ENCODE results near the gene RAET1L. TPM values are rescaled to one million over a fixed set of nuclear protein-coding genes. Genes with fewer than 3 reads are reported as not detected.
"Not testable (repeated sequence)": the region's sequence is repeated elsewhere in the genome, so short reads cannot be mapped to it uniquely, and the experiment has no call there.

Gene RAET1L
- polyA plus RNA-seq, 12 donors: 0.16 to 0.99 (median 0.71) TPM; not detected in 8

DNA sequence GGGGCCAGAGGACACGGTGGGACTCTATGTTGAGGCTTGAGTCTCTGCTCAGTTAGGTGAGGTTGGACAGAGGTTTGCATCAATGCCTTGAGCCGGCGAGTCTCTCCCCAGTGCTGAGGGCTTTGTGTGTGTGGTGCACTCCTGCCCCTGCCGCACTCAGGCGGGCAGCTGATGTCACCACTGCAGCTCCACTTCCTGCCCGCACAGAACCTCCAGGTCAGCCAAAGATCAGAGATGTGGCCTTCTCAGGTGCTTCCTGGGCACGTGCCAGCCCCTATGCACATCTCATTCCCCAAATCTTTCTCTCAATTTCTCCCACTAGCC, 33.9 kb downstream of the RAET1L start:
- DNase-seq: not testable (repeated sequence)

GRCh38 chr6:149990661-149991471, 34.5 kb downstream of the RAET1L start:
- no peak for DNase-seq

DNA sequence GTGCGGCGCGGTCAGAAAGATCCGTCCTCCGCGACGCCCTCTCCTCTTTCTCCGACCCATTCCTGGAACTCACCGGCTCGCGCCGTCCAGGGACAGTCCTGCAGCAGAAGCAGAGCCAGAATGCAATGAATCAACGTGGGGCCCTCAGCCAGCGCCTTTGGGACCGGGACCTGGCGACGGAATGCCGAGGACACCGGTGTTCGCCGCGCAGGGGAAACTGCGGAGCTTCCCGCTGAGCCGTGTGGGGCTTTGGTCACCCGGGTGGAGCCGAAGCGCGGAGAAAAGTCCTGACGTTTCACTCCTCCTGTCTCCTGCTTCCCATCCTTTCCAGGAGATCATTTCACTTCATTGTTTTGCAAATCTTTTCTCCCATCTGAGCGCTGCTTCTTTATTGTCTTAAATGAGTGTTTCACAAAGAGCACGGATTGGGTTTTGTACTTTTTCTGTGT, 35.1 kb downstream of the RAET1L start:
- no peak for DNase-seq

DNA sequence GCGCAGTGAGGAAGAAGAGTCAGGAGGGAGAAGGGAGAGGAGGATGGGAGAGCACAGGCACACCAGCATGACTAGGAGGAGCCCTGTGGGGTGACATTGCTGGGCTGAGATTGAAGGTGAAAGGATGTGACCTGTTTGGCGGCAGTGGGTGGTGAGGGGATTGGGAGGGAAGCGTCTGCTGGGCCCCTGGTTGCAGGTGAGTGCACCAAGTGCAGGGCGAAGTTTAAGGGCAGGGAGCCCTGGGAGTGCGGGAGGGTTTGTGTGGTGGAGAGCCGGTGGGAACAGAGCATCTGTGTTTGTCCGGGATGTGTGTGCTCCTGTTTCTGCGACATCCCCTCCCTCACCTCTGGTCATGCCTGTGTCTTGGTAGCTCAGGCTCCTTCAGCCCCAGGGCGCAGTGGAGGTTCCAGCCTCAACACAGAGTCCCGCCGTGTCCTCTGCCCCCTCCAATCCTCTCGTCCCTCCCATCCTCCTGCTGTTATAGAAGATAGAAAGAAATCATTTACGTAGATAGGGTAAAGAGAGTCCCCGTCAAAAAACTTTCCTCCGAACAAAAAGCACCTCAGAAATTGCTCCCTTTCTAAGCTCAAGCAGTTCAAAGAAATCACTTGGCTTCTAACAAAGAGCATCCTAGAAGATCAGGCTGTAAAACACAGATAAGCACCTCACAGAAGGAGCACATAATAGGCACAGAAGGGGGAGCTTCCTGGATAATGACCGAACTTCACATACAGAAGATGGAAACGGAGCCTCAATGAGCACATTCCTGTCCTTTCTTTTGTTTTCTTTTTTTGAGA, 36.6 kb downstream of the RAET1L start:
- DNase-seq: no peak

DNA sequence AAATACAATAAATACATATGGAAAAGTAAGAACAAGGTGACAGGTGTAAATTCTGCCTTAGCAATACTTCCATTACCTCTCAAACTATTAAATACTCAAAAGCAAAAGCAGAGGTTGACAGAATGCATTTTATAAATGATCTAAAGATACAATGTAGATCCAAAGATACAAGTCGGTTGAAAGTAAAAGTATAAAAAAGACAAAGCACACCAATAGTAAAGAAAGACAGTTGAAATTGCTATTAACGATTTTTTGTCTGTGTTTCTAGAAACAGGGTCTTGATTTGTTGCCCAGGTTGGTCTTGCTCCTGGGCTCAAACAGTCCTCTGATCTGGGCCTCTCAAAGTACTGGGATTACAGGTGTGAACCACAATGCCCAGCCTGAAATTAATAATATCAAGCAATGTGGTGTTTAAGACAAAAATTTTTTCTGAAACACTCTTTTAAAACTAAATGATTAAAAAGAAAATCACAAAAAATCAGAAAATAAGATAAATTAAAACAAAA, 37.7 kb downstream of the RAET1L start:
- DNase-seq: no peak

- no peak for DNase-seq
Measured at GRCh38 chr6:149985481-149985937, 39.8 kb downstream of the RAET1L start.

- DNase-seq: no peak
Measured at GRCh38 chr6:149984773-149985172, 40.6 kb downstream of the RAET1L start.

GRCh38 chr6:149983145-149983544, 42.2 kb downstream of the RAET1L start:
- no peak for DNase-seq

GRCh38 chr6:149979293-149979692, 46.0 kb downstream of the RAET1L start:
- no peak for DNase-seq

GRCh38 chr6:149978610-149979009, 46.7 kb downstream of the RAET1L start:
- DNase-seq: no peak

GRCh38 chr6:149977221-149977620, 48.1 kb downstream of the RAET1L start:
- DNase-seq: no peak

- DNase-seq: no peak
Measured at GRCh38 chr6:149975400-149975799, 49.9 kb downstream of the RAET1L start.

- no peak for DNase-seq
Measured at GRCh38 chr6:149974825-149975224, 50.5 kb downstream of the RAET1L start.

GRCh38 chr6:149974394-149974793, 50.9 kb downstream of the RAET1L start:
- DNase-seq: not testable (repeated sequence)

GRCh38 chr6:149969635-149970034, 55.7 kb downstream of the RAET1L start:
- no peak for DNase-seq

- DNase-seq: not testable (repeated sequence)
Measured at GRCh38 chr6:149968909-149969308, 56.4 kb downstream of the RAET1L start.

Other genes with a start within 250 kb of the RAET1L start
- 10 to 100 TPM in 11 of 12 donors, not detected in 1; 16.6 to 33.3 (median 24.4) TPM for gene LRP11, start 161.2 kb downstream of the RAET1L start, polyA plus RNA-seq (ENCODE audit: insufficient read length in 12 of 12)
- 1 to 10 TPM in 5 of 12 donors, under 1 TPM in 5, not detected in 2; 0.11 to 2.1 (median 0.97) TPM for gene RAET1E, start 127.4 kb downstream of the RAET1L start, polyA plus RNA-seq (ENCODE audit: insufficient read length in 12 of 12)
- under 1 TPM in 8 of 12 donors, not detected in 4; 0.21 to 0.62 (median 0.42) TPM for gene RAET1G, start 102.4 kb downstream of the RAET1L start, polyA plus RNA-seq (ENCODE audit: insufficient read length in 12 of 12)
- under 1 TPM in 10 of 12 donors, not detected in 2; 0.20 to 0.86 (median 0.36) TPM for gene ULBP2, start 83.5 kb downstream of the RAET1L start, polyA plus RNA-seq (ENCODE audit: insufficient read length in 12 of 12)
- 1 to 10 TPM in 1 of 12 donors, under 1 TPM in 9, not detected in 2; 0.21 to 1.2 (median 0.61) TPM for gene ULBP1, start 61.6 kb downstream of the RAET1L start, polyA plus RNA-seq (ENCODE audit: insufficient read length in 12 of 12)
- 1 to 10 TPM in 10 of 12 donors, not detected in 2; 1.0 to 3.2 (median 2.3) TPM for gene ULBP3, start 43.6 kb upstream of the RAET1L start, polyA plus RNA-seq (ENCODE audit: insufficient read length in 12 of 12)
- gene PPP1R14C, start 117.5 kb upstream of the RAET1L start, polyA plus RNA-seq (ENCODE audit: insufficient read length in 12 of 12): 100 to 1,000 TPM in 1 of 12 donors, 10 to 100 TPM in 11; 15.2 to 477 (median 41.9) TPM

Measured in muscle of arm (tissue), 12 donors.